ENCODE measurements around the gene PYM1.

- TF ChIP-seq CTCF (conservative IDR thresholded peaks at IDR 0.05 in 1 of 2, IDR thresholded peaks at IDR 0.05 in 1 of 2; ENCODE audit: extremely low read depth in 1 of 2, insufficient read depth in 1 of 2, low read depth in 1 of 2, low read length in 2 of 2) (no peak), EZH2 (IDR thresholded peaks at IDR 0.05; ENCODE audit: borderline replicate concordance, low read length) (no peak)
Measured at GRCh38 chr12:55935738-55936151, 8.1 kb upstream of the PYM1 start.
